Fibroblast of villous mesenchyme (primary cell): ENCODE data around the gene TMEM242. TPM values are rescaled to one million over a fixed set of nuclear protein-coding genes. Genes with fewer than 3 reads are reported as not detected.
A peak's percentile ranks its signal among the peaks of the same experiment; 100 is the strongest.

Experiments
- DNase-seq: peaks from one replicate; pipeline ENCODE4 v3.0.0-alpha.2; 2010; ENCODE audit warnings: low read depth
- H3K4me3 ChIP-seq: 2 replicates; pipeline ENCODE4 v1.5.1; 2011; ENCODE audit warnings: low read depth, mild to moderate bottlenecking, low read length
- total RNA-seq: library from RNA; depleted of rRNA; stranded (reverse); fragments of >200 nt; gene quantifications from 2 replicates; pipeline ENCODE4 v1.2.3, GENCODE V29; 2012
- TF ChIP-seq, protein P1 (sequence below): IDR thresholded peaks from 2 replicates; pipeline ENCODE4 v1.5.1; 2012; ENCODE audit warnings: low read depth, mild to moderate bottlenecking, low read length; ENCODE audit not compliant: insufficient read depth

TMEM242 gene
- total RNA-seq, 1 donor, result 4.3 TPM

DNA sequence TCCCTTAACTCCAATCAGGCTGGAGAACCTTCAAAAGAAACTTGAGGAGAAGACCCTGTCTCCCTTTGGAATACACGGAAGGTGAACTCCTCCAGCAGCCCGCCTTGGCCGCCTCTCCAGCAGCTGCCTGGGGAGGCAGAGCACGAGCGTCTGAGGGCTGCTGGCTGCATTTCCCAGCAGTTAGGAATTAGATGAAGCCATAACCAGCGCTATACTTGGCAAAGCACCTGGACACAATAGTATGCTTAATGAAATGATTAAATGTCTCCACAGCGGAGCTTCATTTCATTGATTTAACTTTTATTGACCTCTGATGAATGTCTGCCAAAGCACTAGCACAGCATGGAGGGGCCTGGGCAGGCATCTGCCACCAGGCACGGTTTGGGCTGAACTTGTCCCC is 73.5 kb downstream of the TMEM242 start:
- DNase-seq, result no peak
- no peak overlapping the region for H3K4me3 ChIP-seq
- TF ChIP-seq, protein P1, sequence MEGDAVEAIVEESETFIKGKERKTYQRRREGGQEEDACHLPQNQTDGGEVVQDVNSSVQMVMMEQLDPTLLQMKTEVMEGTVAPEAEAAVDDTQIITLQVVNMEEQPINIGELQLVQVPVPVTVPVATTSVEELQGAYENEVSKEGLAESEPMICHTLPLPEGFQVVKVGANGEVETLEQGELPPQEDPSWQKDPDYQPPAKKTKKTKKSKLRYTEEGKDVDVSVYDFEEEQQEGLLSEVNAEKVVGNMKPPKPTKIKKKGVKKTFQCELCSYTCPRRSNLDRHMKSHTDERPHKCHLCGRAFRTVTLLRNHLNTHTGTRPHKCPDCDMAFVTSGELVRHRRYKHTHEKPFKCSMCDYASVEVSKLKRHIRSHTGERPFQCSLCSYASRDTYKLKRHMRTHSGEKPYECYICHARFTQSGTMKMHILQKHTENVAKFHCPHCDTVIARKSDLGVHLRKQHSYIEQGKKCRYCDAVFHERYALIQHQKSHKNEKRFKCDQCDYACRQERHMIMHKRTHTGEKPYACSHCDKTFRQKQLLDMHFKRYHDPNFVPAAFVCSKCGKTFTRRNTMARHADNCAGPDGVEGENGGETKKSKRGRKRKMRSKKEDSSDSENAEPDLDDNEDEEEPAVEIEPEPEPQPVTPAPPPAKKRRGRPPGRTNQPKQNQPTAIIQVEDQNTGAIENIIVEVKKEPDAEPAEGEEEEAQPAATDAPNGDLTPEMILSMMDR, result no peak

DNA sequence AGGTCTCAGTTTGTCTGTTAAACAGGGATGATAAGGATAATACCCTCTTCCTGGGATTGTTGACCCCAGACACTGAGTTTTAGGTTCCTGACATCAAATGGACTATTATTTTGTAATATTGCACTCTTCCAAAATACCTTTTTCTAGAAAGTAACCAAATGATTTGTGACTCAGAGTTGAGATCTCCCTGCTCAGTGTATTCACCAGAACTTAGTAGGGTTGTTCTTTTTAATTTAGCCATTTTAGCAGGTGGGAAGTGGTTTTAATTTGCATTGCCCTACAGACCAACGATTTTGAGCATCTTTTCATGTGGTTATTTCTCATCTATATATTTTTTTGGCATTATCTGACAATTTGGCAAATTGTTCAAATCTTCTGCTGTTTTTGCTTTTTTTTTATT is 75.1 kb downstream of the TMEM242 start:
- H3K4me3 ChIP-seq, result no peak overlapping the region
- no peak for DNase-seq
- TF ChIP-seq, protein P1, result no peak

DNA sequence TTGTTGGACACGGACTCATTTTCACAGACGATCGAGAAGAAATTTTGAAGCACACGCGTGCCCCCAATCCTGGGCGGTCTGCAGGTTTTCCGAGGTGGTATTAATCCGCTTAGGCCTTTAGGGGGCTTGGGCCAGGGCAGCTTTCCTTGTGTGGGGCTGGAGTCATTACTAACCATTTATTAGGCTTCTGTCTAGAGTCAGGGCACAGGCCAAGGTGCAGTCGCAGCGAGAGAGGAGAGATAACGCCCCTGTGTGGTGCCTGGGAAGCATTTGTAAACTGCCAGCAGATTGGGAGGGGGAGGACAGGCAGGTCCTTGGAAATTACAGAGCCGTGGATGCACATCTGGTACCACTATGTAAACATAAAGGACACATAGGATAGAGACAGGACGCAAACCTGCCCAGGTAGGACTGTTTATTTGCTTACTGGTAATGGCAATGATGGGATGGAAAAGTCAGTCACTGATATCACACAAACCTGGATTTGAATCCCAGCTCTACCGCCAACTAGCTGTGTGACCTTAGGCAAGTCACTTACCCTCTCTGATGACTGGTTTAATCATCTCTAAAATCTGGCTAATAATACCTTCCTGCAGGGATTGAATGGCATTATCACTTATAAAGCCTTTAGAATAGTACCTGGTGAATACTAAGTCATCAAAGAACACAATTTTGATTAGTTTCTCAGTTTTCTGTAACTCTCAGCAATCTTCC is 76.4 kb downstream of the TMEM242 start:
- DNase-seq, result no peak
- TF ChIP-seq, protein P1, result no peak
- H3K4me3 ChIP-seq, result no peak overlapping the region

DNA sequence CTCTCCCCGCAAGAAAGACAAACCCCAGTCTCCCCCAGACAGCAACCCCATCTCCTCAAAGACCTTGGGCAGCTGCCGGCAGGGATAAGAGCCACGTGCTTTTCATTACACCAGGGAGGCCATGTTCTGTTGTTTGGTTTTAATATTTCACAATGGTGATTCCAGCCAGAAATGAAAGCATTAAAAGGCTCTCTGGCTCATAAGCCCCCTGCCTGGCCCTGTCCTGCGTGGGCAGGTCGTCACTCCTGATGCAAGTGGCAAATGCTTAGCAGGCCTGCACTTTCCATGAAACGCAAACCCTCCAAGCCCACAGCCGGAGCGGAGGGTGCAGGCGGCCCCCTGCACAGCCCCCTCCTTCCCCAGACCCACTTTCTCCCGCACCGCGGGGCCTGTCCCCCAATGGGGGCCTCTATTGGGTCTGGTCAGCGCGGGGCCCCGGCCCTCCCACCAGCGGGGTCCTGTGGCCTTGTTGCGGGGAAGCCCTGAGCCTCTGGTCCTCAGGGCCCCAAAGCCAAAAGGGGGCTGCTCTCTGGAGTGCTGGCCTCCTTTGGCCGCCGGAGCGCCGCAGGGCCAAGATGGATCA is 77.2 kb downstream of the TMEM242 start:
- peak; percentile 69 for DNase-seq
- TF ChIP-seq, protein P1, result no peak
- H3K4me3 ChIP-seq, result no peak overlapping the region

DNA sequence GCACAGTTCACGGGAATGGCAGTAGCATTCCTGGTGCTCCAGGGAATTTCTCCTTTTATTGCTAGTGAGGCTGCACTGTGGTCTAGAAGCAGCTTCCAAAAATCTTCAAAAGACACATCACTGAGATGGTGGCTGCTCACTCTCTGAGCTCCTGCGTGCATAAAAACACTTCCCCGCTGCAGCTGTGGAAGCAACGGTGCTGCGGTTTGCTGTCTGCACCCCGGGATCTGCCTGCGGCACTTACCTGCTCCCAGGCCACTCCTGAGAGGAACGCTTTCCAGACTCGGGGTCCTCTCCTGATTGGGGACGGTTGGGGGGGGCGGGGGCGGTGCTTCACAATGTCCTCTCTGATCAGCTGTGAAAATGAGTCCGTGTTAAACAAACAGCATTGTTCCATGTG is 77.9 kb downstream of the TMEM242 start:
- no peak for DNase-seq
- no peak overlapping the region for H3K4me3 ChIP-seq
- TF ChIP-seq, protein P1, result no peak

DNA sequence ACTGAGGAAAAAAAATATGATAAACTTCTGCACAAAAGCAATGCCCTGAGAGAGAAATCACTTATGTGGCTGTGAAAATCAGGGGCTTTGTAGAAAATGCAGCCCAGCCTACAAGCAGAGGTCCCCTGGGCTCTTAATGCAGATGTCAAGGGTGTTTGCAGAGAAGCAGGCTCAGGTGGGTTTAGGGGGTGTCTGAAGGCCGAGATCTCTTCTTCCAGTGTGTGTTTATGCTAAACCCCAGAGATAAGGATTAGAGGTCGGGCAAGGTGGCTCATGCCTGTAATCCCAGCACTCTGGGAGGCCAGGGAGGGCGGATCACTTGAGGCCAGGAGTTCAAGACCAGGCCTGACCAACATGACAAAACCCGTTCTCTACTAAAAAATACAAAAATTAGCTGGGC is 78.5 kb downstream of the TMEM242 start:
- DNase-seq, result no peak
- no peak overlapping the region for H3K4me3 ChIP-seq
- TF ChIP-seq, protein P1, result no peak
